Activated CD4-positive, alpha-beta T cell treated with anti-CD3 and anti-CD28 coated beads for 4 hours (primary cell): ENCODE data around the gene TRIM40.

Source experiments
- DNase-seq, 2 donors: peaks; one replicate each; pipeline ENCODE4 v3.0.0-alpha.2; 2020

Gene TRIM40, protein sequence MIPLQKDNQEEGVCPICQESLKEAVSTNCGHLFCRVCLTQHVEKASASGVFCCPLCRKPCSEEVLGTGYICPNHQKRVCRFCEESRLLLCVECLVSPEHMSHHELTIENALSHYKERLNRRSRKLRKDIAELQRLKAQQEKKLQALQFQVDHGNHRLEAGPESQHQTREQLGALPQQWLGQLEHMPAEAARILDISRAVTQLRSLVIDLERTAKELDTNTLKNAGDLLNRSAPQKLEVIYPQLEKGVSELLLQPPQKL

DNA sequence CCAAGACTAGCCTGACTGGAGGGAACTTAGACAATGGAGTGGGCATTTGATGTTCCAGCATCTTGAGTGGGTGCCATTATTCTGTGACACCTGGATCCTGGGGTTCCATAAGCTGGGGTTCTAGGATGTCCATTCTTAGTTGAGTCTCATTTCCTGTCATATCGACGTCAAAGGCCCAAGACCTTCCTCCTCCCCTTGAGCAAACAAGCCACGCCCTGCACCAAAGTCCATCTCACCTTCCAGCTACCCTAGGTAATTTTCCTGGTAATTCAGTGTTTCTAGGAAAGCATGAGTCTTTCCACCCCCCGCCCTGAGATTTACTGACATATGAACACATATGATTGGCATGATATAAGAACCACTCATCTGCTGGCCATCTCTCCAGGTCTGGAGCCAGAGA is at the start of gene TRIM40:
Gene TRIM40 (plus strand): TSS at position 384 of the 400 bp plus-strand sequence. CDS start 897 bp downstream, outside the sequence.
- DNase-seq: no peak

DNA sequence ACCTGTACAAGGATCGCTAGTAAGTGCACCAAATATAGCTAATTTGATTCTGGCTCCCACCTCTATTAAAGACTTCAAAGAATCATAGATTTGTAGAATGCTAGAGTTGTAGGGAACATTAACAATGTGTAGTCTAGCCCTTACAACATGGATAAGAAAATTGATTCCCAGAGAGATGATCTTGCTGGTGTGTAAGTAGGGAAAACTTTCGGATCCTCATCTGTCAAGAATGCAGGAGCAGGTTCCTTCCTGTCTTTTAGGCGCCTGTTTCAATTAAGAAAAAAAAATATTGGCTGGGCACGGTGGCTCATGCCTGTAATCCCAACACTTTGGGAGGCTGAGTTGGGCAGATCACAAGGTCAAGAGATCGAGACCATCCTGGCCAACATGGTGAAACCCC is 48.1 kb upstream of the TRIM40 start:
- no peak for DNase-seq

DNA sequence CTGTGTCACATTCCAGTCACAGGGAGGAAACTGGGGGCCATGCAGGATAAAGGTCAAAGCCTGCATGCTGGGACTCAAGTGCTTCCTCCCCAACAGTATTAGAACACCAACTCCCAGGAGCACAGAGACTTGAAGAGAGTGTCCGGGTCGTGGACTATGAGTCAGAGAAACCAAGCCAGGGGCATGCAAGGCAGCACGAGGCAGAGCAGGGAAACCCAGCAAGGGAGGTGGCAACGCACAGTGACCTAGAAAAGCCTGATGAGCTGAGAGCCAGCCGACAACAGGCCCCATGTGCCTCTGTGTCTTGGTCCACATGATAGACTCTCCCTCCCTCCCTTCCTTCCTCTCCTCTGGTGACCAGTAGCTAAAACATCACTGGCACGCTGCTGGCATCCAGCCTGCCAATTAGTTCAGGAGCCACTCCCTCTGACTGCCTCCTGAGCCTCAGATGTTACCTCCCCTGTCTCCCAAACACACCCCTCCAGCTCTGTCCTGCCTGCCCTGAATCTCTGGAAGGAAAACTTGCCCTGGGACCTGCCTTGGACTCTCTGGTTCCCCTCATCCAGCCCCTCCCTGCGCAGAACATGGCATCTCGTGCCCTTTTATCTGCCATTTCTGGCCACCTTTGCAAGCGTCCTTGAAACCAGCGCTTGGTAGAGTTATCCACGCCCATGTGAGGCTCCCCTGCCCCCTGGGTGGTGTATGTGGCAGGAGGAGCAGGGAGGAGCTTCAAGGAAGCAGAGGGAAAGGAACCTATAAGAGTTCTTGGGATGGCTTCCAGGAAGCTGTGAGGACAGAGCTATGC is 44.2 kb upstream of the TRIM40 start:
- no peak for DNase-seq

DNA sequence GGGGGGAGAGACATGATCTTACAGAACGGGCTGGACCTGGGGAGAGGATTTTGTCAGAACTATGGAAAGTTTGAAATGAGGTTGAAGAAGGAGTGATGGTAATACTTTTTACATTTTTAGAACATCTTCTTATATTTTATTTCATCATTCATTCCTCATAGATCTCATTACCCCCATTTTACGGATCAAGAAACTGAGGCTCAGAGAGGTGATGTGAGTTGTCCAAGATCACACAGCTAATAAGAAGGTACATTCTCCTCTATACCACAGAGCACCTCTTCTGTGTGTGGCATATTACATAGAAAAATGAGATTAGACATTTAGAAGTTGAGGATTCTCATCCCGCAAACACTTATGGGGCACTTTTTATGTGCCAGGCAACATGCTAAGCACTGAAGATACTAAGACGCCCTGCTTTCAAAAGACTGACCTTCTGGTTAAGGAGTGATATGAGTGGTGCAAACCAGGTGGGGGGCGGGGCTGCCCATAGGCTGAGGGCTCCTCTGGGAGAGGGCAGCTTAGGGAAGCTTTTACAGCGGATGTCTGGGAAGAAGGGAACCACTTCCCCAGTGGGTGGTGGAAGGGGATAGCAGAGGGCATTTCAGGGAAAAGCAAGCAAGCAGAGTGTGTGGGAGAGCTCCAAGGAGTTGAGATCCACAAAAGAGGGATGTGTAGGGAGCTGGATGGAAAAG is 42.9 kb upstream of the TRIM40 start:
- DNase-seq: no peak

DNA sequence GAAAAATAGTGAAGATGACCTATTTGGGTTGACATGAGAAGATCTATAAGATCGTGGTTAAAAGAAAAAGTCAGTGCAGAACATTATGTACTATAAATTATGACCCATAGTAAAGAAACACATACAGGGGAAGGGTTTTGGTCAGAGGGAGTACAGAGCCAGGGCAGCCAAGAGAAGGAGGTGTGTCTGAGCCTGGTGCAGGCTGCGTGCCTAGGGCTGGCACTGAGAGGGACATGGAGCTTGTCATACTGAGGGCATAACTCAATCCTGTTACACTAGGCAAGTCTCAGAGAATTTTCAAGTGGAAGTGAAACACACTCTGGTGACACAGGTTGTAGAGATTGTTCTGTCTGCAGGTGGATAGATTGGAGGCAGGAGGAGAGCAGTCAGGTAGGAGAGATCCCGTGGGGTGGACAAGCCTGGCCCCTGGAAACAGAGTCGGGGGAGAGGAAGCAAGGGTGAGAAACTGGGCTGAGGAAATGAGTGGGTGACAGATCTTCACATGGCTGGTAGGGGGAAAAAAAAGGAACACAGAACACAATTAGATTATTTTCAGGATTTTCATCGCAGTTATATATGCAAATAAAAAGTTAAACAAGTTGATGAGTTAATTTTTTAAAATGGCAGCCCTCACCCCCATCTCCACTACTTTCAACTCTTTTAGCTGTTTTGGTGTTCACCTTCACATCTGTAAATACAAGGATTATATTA is 41.8 kb upstream of the TRIM40 start:
- DNase-seq: no peak

DNA sequence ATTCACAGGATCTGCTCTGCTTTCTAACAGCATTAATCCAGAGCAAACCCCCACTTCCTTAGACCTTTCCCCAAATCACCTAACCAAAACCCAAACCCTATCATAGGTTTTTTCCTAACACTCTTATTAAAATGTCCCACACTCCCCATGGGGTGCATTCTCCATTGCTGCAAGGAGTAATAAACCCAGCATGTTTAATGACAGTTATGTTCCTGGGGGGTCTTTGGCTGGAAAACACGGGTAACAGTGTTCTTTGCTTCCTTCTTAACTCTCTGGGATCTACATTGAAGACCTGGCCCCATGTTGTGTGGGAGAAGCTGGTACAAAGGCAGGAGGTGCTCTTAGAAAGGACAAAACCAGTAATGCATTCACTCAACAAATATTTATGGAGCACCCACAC is 39.1 kb upstream of the TRIM40 start:
- no peak for DNase-seq

DNA sequence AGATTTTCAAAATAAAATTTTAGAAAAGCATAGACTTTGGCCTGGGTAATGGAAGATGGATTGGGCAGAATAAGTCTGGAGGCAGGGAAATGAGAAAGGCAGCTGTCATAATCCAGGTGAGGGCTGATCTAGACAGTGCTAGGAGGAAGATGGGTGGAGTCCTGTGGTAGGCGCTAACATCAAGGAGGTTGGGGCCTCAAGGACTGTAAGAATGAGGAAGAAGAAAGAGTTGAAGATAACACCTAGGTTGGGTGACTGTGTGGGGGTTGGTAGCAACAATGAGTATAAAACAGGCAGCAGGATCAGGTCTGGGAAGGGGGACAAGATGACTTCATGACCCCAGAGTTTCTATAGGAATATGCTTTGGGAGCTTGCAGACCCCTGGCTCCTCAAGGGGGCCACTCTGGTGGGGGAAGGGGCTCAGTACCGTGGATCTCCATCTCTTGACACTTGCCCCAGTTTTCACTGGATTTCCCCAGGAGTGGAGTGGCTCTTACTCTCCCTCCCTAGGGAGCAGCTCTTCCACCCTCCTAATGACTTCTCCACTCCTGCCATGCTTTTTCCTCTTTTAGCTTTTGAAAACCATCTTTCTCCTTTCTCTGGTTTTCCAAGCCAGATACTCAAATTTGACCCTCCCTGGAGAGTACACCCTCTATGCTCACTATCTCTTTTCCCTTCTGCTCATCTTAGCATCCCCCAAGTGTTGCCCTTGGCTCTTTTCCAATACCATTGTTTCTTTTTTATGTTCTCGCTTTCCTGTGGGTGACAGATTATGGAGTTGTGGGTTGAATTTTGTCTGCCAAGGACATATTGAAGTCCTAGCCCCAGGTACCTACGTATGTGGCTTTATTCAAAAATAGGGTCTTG is 37.8 kb upstream of the TRIM40 start:
- DNase-seq: no peak

DNA sequence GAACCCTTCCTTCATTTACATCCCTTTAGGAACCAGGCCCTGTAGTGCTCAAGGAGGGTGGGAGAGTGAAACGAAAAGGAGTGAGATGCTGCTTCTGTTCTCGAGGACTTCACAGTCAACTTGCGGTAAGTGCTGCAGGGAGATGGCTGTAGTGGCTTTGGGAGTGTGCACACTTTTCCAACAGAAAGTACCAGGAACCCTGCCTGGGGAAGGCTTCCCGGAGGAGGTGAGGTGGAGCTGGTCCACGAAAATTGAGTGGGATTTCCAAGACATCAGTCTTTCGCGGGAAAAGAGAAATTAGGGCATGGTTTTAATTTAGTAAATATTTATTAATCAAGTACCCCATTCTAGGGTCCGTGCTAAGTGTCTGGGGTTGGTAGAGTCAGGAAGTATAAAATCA is 35.8 kb upstream of the TRIM40 start:
- DNase-seq: no peak

DNA sequence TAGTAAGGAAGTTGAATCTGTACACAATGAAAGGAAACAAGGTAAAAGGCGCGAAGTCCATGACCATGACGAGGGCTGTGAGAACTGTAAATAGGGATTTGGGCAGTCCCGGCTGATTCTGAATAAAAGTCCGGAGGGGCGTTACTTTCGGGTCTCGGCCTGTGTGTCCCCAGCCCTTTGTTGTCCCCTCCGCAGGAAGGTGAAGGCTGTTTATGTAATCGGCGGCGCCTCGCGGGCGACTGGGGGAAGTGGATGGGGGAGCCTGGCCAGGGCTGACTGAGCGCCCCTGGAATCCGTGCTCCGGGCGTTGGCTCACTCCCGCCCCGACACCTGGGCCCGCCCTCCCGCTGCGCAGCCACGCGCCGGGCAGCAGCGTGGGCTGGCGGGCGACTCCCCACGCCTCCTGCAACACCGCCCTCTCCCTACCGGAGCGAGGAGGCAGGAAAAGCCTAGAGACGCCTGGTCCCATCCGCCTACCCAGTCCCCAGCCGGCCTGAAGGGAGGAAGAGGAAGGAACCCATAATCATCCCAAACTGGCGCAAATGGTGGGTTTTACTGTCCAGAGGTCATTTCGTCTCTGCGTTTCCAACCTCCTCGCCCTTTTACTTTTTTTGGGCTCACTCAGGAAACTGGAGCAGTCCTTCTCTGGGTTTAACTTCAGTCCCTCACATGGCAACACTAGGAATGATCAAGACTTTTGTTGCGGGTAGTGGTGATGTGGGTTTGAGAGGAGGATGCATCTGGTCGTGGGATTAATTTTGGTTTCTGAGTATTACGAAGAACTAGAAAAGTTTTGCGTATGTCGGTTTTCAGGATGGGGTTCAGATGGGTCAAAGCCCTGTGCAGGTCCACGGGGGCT is 35.1 kb upstream of the TRIM40 start:
- peak in 1 of 2 donors; percentile 9 for DNase-seq

DNA sequence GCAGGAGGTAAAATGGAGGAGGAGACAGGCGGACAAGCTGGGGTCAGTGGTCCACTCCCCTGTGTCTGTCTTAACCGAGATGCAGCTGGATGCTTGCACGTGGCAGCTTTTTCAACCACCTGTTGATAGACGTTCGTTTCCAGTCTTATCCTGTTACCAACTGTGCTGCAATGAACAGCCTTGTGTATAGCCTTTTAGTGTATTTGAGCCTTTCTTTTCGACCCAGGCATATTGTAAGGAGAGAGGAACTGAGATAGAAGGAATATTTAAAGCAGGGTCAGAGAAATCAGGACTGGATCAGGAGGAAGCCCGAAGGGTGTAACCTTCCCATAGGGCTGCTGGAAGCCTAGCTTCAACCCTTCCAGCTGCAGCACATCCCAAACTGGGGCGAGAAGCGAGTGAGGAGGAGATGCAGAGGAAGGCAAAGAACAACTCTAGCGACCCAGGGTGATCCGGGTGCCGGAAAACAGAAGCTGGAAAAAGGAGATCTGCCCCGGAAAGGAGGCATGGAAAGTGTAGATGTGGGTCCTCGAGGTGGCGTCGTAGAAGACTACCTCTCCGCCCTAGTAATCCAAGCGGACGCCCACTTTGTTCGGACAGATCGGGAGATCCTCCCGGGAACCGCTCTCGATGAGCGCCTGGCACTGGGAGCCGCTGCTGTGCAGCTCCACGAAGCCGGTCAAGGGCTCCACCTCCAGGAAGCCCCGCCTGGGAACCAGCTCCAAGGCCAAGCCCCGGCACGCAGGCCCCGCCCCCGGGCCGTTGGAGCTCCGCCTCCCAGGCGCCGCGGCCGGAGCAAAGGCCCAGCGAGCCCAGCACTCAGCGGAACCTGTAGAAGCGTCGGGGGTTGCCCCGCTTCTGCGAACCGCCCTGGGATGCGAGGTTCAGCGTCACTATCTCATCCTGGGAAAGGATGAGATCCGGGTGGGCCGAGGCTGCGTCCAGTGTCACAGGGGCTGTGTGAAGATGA is 34.2 kb upstream of the TRIM40 start:
- peak; percentile 52 to 69 for DNase-seq

DNA sequence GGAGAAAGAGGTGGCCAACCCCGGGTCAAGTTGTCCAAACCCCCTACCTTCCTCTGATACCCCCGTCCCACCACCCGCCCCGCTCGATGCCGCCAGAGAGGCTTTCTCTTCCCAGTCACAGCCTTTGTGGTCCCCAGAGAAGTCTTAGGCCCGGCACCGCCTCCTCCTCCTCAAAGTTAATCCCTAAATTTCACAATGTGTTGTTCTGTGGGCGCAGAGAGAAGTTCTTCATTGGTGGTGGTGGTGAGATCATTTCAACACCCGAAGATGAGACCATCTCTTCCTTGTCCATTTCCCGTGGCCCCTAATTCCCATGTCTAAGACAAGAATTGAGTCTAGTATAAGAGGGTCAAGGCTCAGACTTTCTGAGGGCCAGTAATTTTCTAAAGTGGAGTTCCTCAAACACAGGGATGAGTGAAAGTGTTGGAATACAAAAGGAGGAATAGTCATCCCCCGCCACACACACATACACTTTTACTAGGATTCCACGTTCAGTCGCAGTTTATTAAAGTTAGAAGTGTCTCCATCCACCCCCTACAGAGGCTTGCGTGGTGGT is 33.4 kb upstream of the TRIM40 start:
- DNase-seq: peak in 1 of 2 donors; percentile 11

DNA sequence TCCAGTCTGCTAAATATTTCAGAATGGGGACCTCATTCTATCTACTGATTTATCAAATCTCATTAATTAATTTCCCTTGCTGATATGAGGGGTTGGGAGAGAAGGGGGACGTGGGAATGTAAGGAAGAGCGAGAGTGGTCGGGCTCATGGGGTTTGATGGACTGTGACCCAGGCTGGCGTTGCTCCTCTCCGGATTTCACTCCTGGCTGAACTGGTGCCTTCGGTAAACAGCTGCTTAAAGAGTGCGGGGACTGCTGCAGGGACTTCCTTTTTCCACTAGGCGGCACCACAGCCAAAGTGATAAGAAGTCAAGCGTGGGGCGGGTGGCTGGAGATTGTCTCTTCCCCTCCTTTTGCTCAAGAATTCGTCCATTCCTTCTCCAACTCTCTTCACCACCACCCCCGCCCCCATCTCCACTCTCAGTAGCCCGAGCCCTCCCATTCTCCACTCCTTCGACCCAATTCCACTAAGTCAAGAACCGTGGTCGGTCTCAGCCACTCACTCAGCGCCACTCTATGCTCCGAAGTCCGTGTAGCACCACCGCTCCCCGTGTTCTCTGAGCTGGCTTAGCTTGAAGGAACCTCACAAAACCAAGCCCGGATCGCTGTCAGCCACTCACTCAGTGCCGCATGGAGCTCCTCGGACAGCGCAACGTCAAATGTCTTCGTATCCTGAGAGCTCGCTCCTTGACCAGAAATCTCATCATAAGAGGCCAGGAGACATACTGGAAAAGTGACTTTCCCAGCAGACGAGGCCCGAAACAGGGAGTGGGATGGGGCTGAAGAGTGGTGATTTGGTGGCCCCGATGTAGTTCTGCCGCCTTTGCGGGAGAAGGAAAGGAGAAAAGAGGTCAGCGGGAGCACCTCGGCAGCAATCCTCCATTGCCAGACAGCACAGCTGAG is 32.7 kb upstream of the TRIM40 start:
- DNase-seq: peak; percentile 80 to 87

DNA sequence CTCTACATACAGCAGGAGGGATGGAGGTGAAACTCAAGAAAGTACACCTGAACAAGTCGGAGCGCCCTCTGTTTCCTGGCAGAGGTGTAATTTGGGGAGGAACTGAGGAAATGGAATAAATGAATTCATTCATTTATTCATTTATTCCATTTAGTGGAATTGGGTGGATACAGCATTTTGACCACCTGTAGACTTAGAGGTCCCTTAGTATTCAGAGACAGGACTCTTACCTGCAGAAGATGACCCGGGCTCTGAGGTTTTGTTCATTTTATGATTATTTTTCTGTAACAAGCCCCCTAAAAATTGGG is 32.1 kb upstream of the TRIM40 start:
- no peak for DNase-seq

DNA sequence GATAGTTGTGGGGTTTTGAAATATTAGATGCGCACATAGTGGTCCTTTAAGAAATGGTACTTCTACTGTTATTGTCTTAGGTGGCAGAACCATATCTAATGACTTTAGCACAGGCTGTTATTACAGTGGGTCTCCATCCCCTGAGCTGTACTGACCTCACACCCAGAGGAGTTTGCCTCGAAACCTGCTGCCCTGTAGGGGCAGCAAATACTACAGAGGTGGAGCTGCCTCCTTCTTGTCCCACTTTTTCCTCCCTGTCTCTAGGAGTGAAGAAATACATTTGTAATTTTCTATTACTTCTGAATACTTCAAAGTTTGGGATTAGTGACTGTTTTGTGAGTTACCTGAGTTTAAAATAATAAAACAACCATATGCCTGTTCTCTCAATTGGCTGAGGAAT is 31.3 kb upstream of the TRIM40 start:
- no peak for DNase-seq

DNA sequence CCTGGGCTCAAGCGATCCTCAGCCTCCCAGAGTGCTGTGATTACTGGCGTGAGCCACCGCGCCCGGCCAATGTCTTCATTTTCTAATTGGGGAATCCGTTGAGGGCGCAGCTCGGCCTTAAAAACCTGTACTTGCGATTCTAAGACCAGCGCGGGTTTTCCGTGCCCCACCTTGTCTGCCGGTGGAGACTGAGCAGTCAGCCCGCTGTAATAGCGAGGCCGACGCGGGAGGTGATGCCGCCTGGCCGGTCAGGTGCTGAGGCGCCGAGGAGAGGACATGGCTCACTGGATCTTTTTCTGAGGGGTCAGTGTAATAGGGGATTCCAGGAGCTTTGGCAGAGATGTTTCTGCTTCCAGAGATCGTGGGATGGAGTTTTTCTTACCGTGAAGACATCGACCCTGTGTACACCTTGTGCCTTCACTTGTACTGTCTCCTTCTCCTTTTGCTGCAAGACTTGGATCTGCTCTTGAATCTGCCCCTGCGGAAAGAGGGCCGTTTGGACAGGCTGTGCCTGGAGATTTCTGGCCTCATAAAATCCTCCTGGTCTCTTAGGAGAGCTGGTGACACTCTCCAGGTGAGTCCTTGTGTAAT is 24.6 kb upstream of the TRIM40 start:
- DNase-seq: no peak

DNA sequence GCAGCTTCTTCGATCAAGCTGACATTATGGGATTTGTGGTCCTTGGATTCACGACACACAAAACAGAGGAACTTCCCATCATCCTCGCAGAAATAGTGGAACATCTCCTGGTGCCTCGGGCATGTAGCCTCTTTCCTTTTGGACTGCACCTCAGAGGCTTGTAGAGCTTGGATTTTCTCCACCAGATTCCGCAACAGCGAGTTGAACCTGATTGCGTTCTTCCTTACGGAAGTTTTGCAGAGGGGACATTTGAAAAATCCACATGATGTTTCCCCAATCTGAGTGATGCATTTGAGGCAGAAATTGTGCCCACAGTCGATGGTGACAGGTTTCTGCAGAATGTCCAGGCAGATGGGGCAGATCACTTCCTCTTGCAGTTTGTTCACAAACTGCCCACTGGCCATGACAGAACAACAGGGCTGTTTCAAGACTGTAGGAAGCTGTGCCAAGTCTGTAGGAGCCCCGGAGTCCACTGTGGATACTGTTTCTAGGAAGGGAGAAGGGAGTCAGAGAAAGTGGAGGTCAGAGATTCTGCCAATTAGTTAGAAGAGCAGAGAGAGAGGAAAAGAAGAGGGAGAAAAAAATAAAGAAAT is 23.4 kb upstream of the TRIM40 start:
- no peak for DNase-seq

DNA sequence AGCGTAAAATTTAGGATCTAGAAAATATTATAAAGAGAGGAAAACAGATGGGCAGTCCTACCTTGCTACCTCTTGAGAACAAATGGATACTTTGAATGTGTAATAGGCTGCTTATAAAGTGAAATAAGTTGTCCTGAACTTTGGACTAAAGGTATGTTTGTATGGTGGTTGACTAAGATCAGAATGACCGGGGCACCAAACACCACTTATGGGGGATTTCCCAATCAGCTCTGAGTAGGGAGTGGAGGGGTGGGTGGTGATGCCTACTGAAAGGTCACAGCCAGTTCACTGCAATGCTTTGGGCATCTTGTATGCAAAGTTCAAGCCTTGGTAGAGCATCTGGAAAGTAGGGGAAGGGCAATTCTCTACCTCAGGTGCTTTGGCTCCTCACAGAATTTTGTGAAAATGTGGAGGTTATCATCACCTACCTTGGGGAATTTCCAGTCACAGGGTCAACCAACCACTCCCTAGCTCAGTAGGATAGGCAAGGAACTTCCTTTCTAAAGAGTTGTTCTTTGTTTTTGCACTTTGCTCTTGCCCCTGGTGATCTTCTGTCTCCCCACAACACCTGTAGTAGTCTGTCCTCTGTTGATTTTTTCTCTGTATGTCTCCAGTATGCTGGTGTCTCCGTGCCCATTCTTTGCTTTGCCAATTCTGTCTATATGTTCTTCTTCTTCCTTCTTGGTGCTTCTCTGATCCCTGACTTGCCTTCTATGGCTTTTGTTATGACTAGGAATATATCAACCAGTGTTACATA is 22.8 kb upstream of the TRIM40 start, which contains the start of gene TRIM31:
Gene TRIM31 (minus strand): TSS at position 88 of the 757 bp plus-strand sequence. CDS start 285 bp downstream, outside the sequence.
- no peak for DNase-seq
